Astrocyte (in vitro differentiated cells and primary cell): Measurements from ENCODE around the gene BTNL9.

ENCODE experiments used
- CTCF ChIP-seq: IDR thresholded peaks from 2 replicates; pipeline ENCODE4 v1.5.1; 2011; ENCODE audit warnings: low read depth, mild to moderate bottlenecking, inconsistent platforms, low read length, moderate library complexity; ENCODE audit not compliant: insufficient read depth
- EZH2 ChIP-seq: IDR thresholded peaks from 2 replicates; pipeline ENCODE4 v1.6.1; 2012; ENCODE audit warnings: mild to moderate bottlenecking, low read length, inconsistent platforms; ENCODE audit not compliant: insufficient read depth

- TF ChIP-seq CTCF (no peak), EZH2 (no peak)
These were observed 19.4 kb upstream of the BTNL9 start for GRCh38 chr5:181020688-181021087.
